Measurements from ENCODE around the gene CRYBG1.
"Not testable (repeated sequence)": the region's sequence is repeated elsewhere in the genome, so short reads cannot be mapped to it uniquely, and the experiment has no call there.

CRYBG1 gene

GRCh38 chr6:106511288-106512047, 151.0 kb downstream of the CRYBG1 start:
- no peak for DNase-seq

DNA sequence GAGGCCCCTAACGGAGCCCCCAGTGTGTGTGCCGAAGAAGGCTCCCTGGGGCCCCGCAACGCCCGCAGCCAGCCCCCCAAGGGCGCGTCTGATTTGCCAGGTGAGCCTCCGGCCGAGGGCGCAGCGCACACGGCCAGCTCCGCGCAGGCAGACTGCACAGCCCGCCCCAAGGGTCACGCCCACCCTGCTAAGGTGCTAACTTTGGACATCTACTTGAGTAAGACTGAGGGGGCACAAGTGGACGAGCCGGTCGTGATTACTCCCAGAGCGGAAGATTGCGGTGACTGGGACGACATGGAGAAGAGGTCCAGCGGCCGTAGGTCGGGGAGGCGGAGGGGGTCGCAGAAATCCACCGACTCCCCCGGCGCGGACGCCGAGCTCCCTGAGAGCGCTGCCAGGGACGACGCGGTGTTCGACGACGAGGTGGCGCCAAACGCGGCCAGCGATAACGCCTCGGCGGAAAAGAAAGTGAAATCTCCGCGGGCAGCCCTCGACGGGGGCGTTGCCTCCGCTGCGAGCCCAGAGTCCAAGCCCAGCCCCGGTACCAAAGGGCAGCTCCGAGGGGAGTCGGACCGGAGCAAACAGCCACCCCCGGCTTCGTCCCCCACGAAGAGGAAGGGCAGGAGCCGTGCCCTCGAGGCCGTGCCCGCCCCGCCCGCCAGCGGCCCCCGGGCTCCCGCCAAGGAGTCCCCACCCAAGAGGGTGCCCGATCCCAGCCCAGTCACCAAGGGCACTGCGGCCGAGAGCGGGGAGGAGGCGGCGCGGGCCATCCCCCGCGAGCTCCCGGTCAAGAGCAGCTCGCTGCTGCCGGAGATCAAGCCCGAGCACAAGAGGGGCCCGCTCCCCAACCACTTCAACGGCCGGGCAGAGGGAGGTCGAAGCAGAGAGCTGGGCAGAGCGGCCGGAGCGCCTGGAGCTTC, 151.8 kb downstream of the CRYBG1 start:
- DNase-seq: peak; percentile 2

GRCh38 chr6:106512968-106513574, 152.6 kb downstream of the CRYBG1 start:
- no peak for DNase-seq

DNA sequence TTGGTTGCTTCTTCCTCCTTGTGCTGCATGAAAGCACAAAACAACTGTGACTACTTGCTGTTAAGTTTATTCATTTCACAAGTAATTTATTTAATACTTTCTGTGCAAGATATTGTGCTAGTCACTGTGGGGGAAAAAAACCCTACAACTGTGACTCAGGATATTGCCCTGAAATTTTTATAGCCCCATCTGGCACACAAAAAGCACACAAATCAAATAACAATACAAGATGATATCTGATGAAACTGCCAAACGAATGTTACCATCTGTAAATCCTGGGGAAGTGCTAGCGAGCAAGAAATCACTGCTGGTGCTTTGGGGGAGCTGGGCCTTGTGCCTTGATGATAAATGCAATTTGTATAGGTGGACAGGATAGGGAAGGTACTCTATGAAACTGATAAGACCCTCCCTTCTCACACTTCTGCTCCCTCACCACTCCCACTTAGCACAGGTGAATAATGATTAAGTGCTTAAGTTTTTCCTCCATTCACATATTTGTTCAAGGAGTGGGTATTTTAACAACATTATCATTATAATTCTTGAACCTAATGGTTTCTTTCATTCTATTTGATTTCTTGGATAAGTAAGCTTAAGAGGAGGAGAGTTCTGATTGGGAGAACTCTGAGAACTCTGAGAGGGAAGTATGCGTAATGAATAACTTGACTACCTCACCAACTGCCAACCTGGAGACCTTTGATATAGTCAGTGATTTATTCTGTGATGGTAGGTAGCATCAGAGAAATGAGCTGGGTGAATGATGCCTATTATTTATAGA, 153.5 kb downstream of the CRYBG1 start:
- no peak for DNase-seq

GRCh38 chr6:106514583-106514885, 154.0 kb downstream of the CRYBG1 start:
- DNase-seq: no peak

- not testable (repeated sequence) for DNase-seq
Measured at GRCh38 chr6:106515582-106515981, 155.1 kb downstream of the CRYBG1 start.

DNA sequence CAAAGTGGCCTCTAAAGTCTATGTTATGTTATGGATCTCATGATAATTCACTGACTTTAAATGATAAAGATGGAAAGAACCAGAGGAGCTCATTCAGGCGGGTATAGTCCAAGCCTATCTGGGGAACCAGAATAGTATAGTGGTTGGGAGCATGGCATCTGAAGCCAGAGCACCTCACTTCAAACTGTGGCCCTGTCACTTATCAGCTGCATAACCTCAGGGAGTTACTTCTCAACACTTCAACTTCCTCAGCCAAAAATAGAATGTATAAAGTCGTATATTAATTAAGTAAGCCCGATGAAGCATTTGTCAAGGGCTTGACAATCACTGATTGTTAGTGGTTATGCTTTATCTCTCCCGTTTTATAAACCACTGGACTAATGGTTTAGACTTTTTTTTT, 156.1 kb downstream of the CRYBG1 start:
- no peak for DNase-seq

GRCh38 chr6:106517706-106518105, 157.2 kb downstream of the CRYBG1 start:
- no peak for DNase-seq

- DNase-seq: no peak
Measured at GRCh38 chr6:106518748-106519147, 158.2 kb downstream of the CRYBG1 start.

DNA sequence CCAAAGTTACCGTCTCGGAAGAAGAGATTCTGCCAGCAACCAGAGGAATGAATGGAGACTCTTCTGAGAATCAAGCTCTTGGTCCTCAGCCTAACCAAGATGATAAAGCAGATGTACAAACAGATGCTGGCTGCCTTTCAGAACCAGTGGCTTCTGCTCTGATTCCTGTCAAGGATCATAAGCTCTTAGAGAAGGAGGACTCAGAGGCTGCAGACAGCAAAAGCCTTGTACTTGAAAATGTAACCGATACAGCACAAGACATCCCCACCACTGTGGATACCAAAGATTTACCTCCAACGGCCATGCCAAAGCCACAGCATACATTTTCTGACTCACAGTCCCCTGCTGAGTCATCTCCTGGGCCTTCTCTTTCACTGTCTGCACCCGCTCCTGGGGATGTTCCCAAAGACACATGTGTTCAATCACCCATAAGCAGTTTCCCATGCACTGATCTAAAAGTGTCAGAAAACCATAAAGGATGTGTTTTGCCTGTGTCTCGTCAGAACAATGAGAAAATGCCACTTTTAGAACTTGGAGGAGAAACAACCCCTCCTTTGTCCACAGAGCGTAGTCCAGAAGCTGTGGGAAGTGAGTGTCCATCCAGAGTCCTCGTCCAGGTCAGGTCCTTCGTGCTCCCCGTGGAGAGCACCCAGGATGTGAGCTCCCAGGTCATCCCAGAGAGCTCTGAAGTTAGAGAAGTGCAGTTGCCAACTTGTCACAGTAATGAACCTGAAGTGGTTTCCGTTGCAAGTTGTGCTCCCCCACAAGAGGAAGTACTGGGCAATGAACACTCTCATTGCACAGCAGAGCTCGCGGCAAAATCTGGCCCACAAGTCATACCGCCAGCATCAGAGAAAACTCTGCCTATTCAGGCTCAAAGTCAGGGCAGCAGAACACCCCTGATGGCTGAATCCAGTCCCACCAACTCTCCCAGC, 159.2 kb downstream of the CRYBG1 start:
- no peak for DNase-seq

DNA sequence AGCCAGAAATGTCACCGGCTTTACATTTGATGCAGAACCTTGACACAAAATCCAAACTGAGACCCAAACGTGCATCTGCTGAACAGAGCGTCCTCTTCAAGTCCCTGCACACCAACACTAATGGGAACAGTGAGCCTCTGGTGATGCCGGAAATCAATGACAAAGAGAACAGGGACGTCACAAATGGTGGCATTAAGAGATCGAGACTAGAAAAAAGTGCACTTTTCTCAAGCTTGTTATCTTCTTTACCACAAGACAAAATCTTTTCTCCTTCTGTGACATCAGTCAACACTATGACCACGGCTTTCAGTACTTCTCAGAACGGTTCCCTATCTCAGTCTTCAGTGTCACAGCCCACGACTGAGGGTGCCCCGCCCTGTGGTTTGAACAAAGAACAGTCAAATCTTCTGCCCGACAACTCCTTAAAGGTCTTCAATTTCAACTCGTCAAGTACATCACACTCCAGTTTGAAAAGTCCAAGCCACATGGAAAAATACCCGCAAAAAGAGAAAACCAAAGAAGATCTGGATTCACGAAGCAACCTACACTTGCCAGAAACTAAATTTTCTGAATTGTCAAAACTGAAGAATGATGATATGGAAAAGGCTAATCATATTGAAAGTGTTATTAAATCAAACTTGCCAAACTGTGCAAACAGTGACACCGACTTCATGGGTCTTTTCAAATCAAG, 160.3 kb downstream of the CRYBG1 start:
- no peak for DNase-seq

DNA sequence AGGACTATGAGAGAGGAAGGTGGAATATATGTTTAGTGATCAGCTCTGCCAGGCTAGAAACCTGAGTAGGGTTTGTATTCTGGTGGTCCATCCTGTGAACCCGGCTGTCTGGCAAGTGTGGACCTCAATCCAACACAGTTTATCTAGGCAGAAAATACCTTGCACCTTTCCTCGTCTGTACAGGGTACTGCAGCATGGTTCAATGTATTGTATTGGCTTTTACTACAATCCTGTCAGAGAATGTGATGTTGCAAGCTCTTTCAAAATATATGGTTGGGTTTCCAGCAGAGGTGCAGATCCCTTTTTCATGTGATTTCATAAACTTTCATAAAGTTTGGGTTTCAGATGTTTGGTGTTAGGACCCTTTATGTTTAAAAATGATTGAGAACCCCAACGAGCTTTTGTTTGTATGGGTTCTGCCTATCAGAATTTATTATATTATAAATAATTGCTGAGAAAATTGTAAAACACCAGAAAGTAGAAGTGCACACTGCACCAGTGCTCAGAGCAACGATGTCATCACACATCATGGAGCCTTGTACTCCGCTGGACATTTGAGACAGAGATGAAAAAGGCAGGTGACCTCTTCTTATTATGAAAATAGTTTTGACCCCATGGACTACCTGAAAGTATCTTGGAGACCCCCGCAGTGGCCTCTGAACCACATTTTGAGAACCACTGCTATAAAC, 162.2 kb downstream of the CRYBG1 start:
- no peak for DNase-seq

DNA sequence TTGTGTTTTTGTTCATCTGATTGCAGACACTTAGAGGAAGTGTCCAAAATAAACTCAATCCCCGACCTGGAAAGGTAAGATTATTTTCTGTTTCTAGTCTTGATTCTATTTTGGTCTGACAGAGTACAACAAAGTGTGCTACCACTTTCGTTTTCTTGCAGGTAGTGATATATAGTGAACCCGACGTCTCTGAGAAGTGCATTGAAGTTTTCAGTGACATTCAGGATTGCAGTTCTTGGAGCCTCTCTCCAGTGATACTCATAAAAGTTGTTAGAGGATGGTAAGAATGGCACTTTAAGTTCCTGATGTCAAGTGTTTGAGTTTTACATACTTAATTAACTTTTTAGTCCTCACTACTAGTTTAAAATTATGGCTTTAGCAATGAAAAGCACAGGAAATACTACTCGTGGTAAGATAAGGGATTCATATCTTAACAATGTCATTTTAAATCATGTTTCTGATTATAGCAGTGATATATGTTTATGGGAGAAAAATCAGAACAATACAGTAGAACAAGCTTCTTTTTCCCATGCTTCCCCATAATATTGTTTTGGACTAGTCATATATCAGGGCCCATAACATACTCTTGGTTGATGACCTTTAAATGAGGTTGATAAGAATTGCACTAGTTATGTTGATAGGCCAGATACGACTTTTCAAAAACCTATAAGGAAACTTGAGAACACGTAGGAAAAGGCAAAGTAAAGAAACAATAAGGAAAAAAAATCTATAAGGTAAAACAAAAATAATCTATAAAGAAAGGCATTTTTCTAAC, 164.8 kb downstream of the CRYBG1 start:
- no peak for DNase-seq

- DNase-seq: no peak
Measured at GRCh38 chr6:106525882-106526275, 165.4 kb downstream of the CRYBG1 start.

DNA sequence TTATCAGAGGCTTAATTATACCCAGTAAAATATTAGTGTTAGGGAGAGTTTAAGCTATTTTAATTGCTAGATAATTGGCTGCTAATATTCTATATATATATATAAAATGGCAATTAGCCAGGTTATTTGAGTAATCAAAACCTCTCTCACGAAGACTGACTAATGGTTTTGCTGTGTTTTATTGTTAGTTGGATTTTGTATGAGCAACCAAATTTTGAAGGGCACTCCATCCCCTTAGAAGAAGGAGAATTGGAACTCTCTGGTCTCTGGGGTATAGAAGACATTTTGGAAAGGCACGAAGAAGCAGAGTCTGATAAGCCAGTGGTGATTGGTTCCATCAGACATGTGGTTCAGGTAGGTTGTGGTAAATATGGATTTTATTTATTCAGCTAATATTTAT, 166.6 kb downstream of the CRYBG1 start:
- DNase-seq: no peak

- no peak for DNase-seq
Measured at GRCh38 chr6:106527979-106528378, 167.5 kb downstream of the CRYBG1 start.

- DNase-seq: no peak
Measured at GRCh38 chr6:106528521-106528920, 168.0 kb downstream of the CRYBG1 start.

DNA sequence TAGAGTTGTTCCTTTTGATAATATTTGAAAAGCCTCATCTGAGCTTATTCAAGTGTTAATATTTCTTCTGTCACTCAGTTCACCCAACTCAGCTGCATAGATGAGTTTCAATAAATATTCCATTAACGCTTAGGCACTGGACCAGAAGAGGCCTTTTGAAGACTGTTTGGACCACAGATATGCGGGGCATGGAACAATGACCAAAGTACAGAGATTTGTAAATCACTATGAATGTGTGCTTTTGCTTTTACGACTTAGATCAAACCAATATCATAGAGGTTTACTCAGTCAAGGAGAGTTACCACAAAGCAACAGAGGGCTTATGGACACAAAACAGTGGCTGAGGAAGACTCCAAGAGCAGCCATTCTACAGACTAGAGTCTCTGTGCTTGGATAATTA, 168.9 kb downstream of the CRYBG1 start:
- no peak for DNase-seq

DNA sequence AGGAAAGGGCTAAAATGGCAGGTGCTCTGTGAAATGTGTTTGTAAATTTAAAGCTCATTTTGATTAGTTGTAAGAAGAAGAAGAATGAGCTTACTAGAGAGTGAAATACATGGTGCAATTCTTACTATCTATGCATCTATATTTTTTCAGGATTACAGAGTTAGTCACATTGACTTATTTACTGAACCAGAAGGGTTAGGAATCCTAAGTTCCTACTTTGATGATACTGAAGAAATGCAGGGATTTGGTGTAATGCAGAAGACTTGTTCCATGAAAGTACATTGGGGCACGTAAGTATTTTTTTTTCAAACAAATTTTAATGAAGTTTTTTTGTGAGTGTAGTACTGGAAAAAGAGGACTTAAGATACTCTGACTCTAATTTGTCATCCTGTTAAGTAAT, 169.5 kb downstream of the CRYBG1 start:
- DNase-seq: no peak

DNA sequence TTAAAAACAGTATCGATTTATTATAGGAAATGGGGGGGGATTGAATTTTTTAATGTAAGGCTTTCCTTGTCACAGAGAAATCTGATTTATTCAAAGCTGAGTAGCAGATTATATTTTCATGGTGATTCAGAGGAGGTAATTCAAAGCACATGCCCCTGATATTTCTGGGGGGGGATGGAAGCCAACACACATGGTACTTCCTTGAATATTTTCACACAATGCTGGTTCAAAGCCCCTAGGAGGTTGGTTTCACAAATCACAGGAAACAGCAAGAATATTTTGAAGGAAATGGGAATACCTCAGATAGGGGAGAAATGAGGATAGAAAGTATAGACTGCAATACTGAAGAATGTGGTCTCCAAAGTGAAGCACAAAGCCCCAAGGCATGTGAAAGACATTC, 170.0 kb downstream of the CRYBG1 start:
- no peak for DNase-seq

Data from NCI-H1092 treated with DMSO at 0.1 percent for 48 hours (cell line).